Measurements from ENCODE around the gene SRRM5. TPM values are rescaled to one million over a fixed set of nuclear protein-coding genes. Genes with fewer than 3 reads are reported as not detected.

Gene SRRM5
- total and polyA plus RNA-seq, 8 donors, result 0.45 to 0.50 TPM; not detected in 6

- H3K9me3 ChIP-seq, result no peaks in the 10 kb centered on the region
- 0 to 1% (median 0%) methylated on average over 41 to 60 of the region's 60 CpGs for WGBS, 5 donors
- TF ChIP-seq EP300 (IDR thresholded peaks at IDR 0.05) (no peak), POLR2AphosphoS5 (IDR thresholded peaks at IDR 0.05) (peak; percentile 80 to 95 (median 93)), POLR2A (IDR thresholded peaks at IDR 0.05) (peak in 2 of 4 donors; percentile 90 to 94)
- DNase-seq, result peak; percentile 100
- peaks cover 34 to 63% (median 54%) of the 10 kb centered on the region in 4 donors for H3K4me1 ChIP-seq
- intact Hi-C loops (cut with DNase I; ENCODE audit: low total_unique reads), result no loop called here
- peak within 1 kb of the TSS; percentile 90 to 96 (median 96) for H3K27ac ChIP-seq
- H3K27me3 ChIP-seq, result no peaks in the 10 kb centered on the region
- peak within 1 kb of the TSS; percentile 62 to 74 (median 67) for H3K4me3 ChIP-seq
- peaks cover 33 to 61% (median 57%) of the 10 kb centered on the region in 4 donors for H3K36me3 ChIP-seq
Observed at GRCh38 chr19:43595999-43596841, 15.7 kb upstream of the SRRM5 start, which contains the start of the genes IRGQ and ZNF576. Gene IRGQ (minus strand): TSS chr19:43596134. CDS start chr19:43595338, 796 bp downstream. Gene ZNF576 (plus strand): TSS chr19:43596595. CDS start chr19:43597109, 514 bp downstream.

GRCh38 chr19:43596842-43597461, 14.9 kb upstream of the SRRM5 start:
- Histone ChIP-seq H3K27me3 (no peaks in the 10 kb centered on the region), H3K4me3 (peak overlapping the region; percentile 62 to 74 (median 67)), H3K36me3 (peaks cover 33 to 61% (median 57%) of the 10 kb centered on the region in 4 donors), H3K4me1 (peaks cover 34 to 63% (median 54%) of the 10 kb centered on the region in 4 donors), H3K9me3 (no peaks in the 10 kb centered on the region), H3K27ac (peak overlapping the region; percentile 90 to 96 (median 96))
- intact Hi-C loops (cut with DNase I; ENCODE audit: low total_unique reads), result no loop called here
- 15 to 30% (median 19%) methylated on average over 7 of the region's 7 CpGs for WGBS, 5 donors
- TF ChIP-seq CTCF (IDR thresholded peaks at IDR 0.05) (no peak), POLR2A (IDR thresholded peaks at IDR 0.05) (no peak), EP300 (IDR thresholded peaks at IDR 0.05) (no peak), POLR2AphosphoS5 (IDR thresholded peaks at IDR 0.05) (no peak)
- DNase-seq, result peak in 1 of 2 donors; percentile 30

GRCh38 chr19:43597876-43598275, 14.0 kb upstream of the SRRM5 start:
- Histone ChIP-seq H3K4me3 (peak overlapping the region in 2 of 4 donors; percentile 69 to 74), H3K4me1 (peaks cover 34 to 56% (median 50%) of the 10 kb centered on the region in 4 donors), H3K36me3 (peaks cover 25 to 61% (median 57%) of the 10 kb centered on the region in 4 donors), H3K27ac (peak overlapping the region in 2 of 5 donors; percentile 96), H3K9me3 (no peaks in the 10 kb centered on the region), H3K27me3 (no peaks in the 10 kb centered on the region)
- DNase-seq, result no peak
- WGBS, 5 donors, result 34 to 49% (median 43%) methylated on average over 5 of the region's 5 CpGs
- TF ChIP-seq POLR2AphosphoS5 (IDR thresholded peaks at IDR 0.05), result no peak
- TF ChIP-seq EP300 (IDR thresholded peaks at IDR 0.05), result no peak
- no peak for TF ChIP-seq POLR2A (IDR thresholded peaks at IDR 0.05)
- TF ChIP-seq CTCF (IDR thresholded peaks at IDR 0.05), result no peak
- intact Hi-C loops (cut with DNase I; ENCODE audit: low total_unique reads), result no loop called here

GRCh38 chr19:43598445-43599240, 13.2 kb upstream of the SRRM5 start:
- no peaks in the 10 kb centered on the region for H3K27me3 ChIP-seq
- TF ChIP-seq POLR2A (IDR thresholded peaks at IDR 0.05), result no peak
- TF ChIP-seq EP300 (IDR thresholded peaks at IDR 0.05), result no peak
- H3K4me3 ChIP-seq, result no peak overlapping the region
- 93 to 95% (median 93%) methylated on average over 17 to 19 of the region's 19 CpGs for WGBS, 5 donors
- no peak overlapping the region for H3K27ac ChIP-seq
- no peak for DNase-seq
- H3K4me1 ChIP-seq, result peaks cover 30 to 48% (median 43%) of the 10 kb centered on the region in 4 donors
- H3K9me3 ChIP-seq, result no peaks in the 10 kb centered on the region
- intact Hi-C loops (cut with DNase I; ENCODE audit: low total_unique reads), result no loop called here
- peaks cover 17 to 56% (median 54%) of the 10 kb centered on the region in 4 donors for H3K36me3 ChIP-seq

All from stomach (tissue), 9 donors.